H1 (cell line): ENCODE measurements around the gene CFAP161.

Experiments used
- CHD1 ChIP-seq: IDR thresholded peaks from 2 replicates; pipeline ENCODE4 v1.6.1; 2012; ENCODE audit warnings: low read depth, low read length, improper control_type of control experiment
- CTCF ChIP-seq, 3 experiments: IDR thresholded peaks; 1 replicate in 2 of 3; 2 replicates in 1 of 3; pipeline versions ENCODE4 v1.5.1 to v1.6.1; 2011; ENCODE audit warnings: low read length in 3 of 3, mild to moderate bottlenecking in 3 of 3, inconsistent platforms in 2 of 3, low read depth in 1 of 3, moderate library complexity in 1 of 3; ENCODE audit not compliant: insufficient read depth in 1 of 3; ENCODE audit errors: control extremely low read depth in 1 of 3
- MAX ChIP-seq: IDR thresholded peaks from 2 replicates; pipeline ENCODE4 v1.6.1; 2012; ENCODE audit warnings: inconsistent platforms
- RFX5 ChIP-seq: IDR thresholded peaks from 2 replicates; pipeline ENCODE4 v1.6.1; 2011; ENCODE audit warnings: low read depth, low read length, improper control_type of control experiment, borderline replicate concordance
- TEAD4 ChIP-seq: IDR thresholded peaks from 2 replicates; pipeline ENCODE4 v1.6.1; 2012; ENCODE audit warnings: low read depth, low read length, inconsistent platforms, mixed read lengths
- YY1 ChIP-seq: IDR thresholded peaks from 2 replicates; pipeline ENCODE4 v1.6.1; 2011; ENCODE audit warnings: low read depth, mild to moderate bottlenecking, low read length

GRCh38 chr15:81161851-81162250 lies 27.8 kb downstream of the CFAP161 start:
- TF ChIP-seq CHD1: no peak
- TF ChIP-seq RFX5: no peak
- TF ChIP-seq CTCF (IDR thresholded peaks at IDR 0.05; ENCODE audit: control extremely low read depth in 1 of 3, insufficient read depth in 1 of 3, low read depth in 1 of 3, low read length in 3 of 3): no peak
- TF ChIP-seq YY1: no peak
- TF ChIP-seq MAX: no peak
- TF ChIP-seq TEAD4: no peak
